Parathyroid adenoma (tissue), 2 donors: ENCODE results near the gene C13orf46.

Experiments used
- H2AFZ ChIP-seq: fragments of 300-600 bp; sonication (generic); one replicate; pipeline ENCODE4 v1.7.0; 2017; ENCODE audit warnings: antibody characterized with exemption, mild to moderate bottlenecking
- H3K27ac ChIP-seq: fragments of 300-600 bp; sonication (generic); one replicate; pipeline ENCODE4 v1.7.0; 2017
- H3K27me3 ChIP-seq: fragments of 300-600 bp; sonication (generic); one replicate; pipeline ENCODE4 v1.7.0; 2017; ENCODE audit warnings: low read length; ENCODE audit not compliant: control insufficient read depth, insufficient read depth
- H3K36me3 ChIP-seq: fragments of 300-600 bp; sonication (generic); one replicate; pipeline ENCODE4 v1.7.0; 2017; ENCODE audit warnings: low read length; ENCODE audit not compliant: control insufficient read depth, insufficient read depth
- H3K4me1 ChIP-seq: fragments of 300-600 bp; sonication (generic); one replicate; pipeline ENCODE4 v1.7.0; 2017; ENCODE audit warnings: control low read depth
- H3K4me2 ChIP-seq: fragments of 300-600 bp; sonication (generic); one replicate; pipeline ENCODE4 v1.7.0; 2017; ENCODE audit warnings: low read length
- H3K4me3 ChIP-seq: fragments of 300-600 bp; sonication (generic); one replicate; pipeline ENCODE4 v1.7.0; 2017; ENCODE audit warnings: low read depth, low read length
- H3K79me2 ChIP-seq: fragments of 300-600 bp; sonication (generic); one replicate; pipeline ENCODE4 v1.7.0; 2017; ENCODE audit warnings: control low read depth
- H3K9ac ChIP-seq: fragments of 300-600 bp; sonication (generic); one replicate; pipeline ENCODE4 v1.7.0; 2017; ENCODE audit warnings: mild to moderate bottlenecking
- H3K9me3 ChIP-seq: fragments of 300-600 bp; sonication (generic); one replicate; pipeline ENCODE4 v1.7.0; 2017; ENCODE audit warnings: low read length; ENCODE audit not compliant: control insufficient read depth
- CTCF ChIP-seq: fragments of 300-600 bp; sonication (generic); IDR thresholded peaks from one replicate; pipeline ENCODE4 v1.7.0; 2017; ENCODE audit warnings: antibody characterized with exemption, mild to moderate bottlenecking
- donor health status: primary hyperparathyroidism.

Gene C13orf46

GRCh38 chr13:114010401-114011101 lies 36.7 kb upstream of the C13orf46 start:
- no peaks in the 10 kb centered on the region for H3K36me3 ChIP-seq

GRCh38 chr13:114009590-114010400 lies 35.9 kb upstream of the C13orf46 start:
- Histone ChIP-seq H3K4me2 (no peak overlapping the region), H3K4me1 (no peaks in the 10 kb centered on the region), H3K9ac (no peak overlapping the region), H3K4me3 (no peak overlapping the region), H3K36me3 (no peaks in the 10 kb centered on the region), H3K27ac (no peak overlapping the region), H2AFZ (no peak overlapping the region), H3K79me2 (no peaks in the 10 kb centered on the region), H3K27me3 (no peaks in the 10 kb centered on the region), H3K9me3 (no peaks in the 10 kb centered on the region)
- no peak for TF ChIP-seq CTCF

More at GRCh38 chr13:114010401-114011101, 36.7 kb upstream of the C13orf46 start:
- Histone ChIP-seq H3K9ac (no peak overlapping the region), H3K9me3 (no peaks in the 10 kb centered on the region), H2AFZ (no peak overlapping the region), H3K4me2 (no peak overlapping the region), H3K4me3 (no peak overlapping the region), H3K27me3 (no peaks in the 10 kb centered on the region), H3K79me2 (no peaks in the 10 kb centered on the region), H3K27ac (no peak overlapping the region), H3K4me1 (no peaks in the 10 kb centered on the region)
- no peak for TF ChIP-seq CTCF

- no peaks in the 10 kb centered on the region for H3K4me1 ChIP-seq
- H3K4me3 ChIP-seq: no peak overlapping the region
- no peaks in the 10 kb centered on the region for H3K27me3 ChIP-seq
- TF ChIP-seq CTCF: no peak
- no peaks in the 10 kb centered on the region for H3K9me3 ChIP-seq
- no peaks in the 10 kb centered on the region for H3K79me2 ChIP-seq
- H3K36me3 ChIP-seq: no peaks in the 10 kb centered on the region
- no peak overlapping the region for H3K4me2 ChIP-seq
- no peak overlapping the region for H3K9ac ChIP-seq
- H2AFZ ChIP-seq: no peak overlapping the region
- H3K27ac ChIP-seq: no peak overlapping the region
Observed at GRCh38 chr13:114008964-114009589, 35.2 kb upstream of the C13orf46 start.

- Histone ChIP-seq H3K4me2 (no peak overlapping the region), H3K9me3 (no peaks in the 10 kb centered on the region), H2AFZ (no peak overlapping the region), H3K27me3 (no peaks in the 10 kb centered on the region), H3K36me3 (no peaks in the 10 kb centered on the region), H3K79me2 (no peaks in the 10 kb centered on the region), H3K4me3 (no peak overlapping the region), H3K4me1 (no peaks in the 10 kb centered on the region), H3K9ac (no peak overlapping the region), H3K27ac (no peak overlapping the region)
- TF ChIP-seq CTCF: no peak
Observed at GRCh38 chr13:114007566-114007965, 33.7 kb upstream of the C13orf46 start.
